C4-2B (cell line): ENCODE results near the gene WNT6.

Experiments used
- H3K27ac ChIP-seq: fragments of 450-650 bp; 2 replicates; pipeline ENCODE4 v1.5.1; 2017
- CTCF ChIP-seq: fragments of 450-650 bp; conservative IDR thresholded peaks from 2 replicates; pipeline ENCODE4 v1.5.1; 2017; ENCODE audit warnings: mild to moderate bottlenecking
- ZFX ChIP-seq: fragments of 450-650 bp; IDR thresholded peaks from 2 replicates; pipeline ENCODE4 v1.6.1; 2017

The WNT6 gene

GRCh38 chr2:218910741-218911140 is 51.1 kb downstream of the WNT6 start:
- no peak for TF ChIP-seq ZFX
- no peak overlapping the region for H3K27ac ChIP-seq

GRCh38 chr2:218920504-218920903 is 60.9 kb downstream of the WNT6 start:
- H3K27ac ChIP-seq, result no peak overlapping the region
- TF ChIP-seq ZFX, result no peak
- TF ChIP-seq CTCF, result no peak
